Sigmoid colon (tissue), 7 donors: ENCODE measurements around the gene APOBEC3F. TPM values are rescaled to one million over a fixed set of nuclear protein-coding genes. Genes with fewer than 3 reads are reported as not detected.
A peak's percentile ranks its signal among the peaks of the same experiment; 100 is the strongest.
"Not testable (repeated sequence)": the region's sequence is repeated elsewhere in the genome, so short reads cannot be mapped to it uniquely, and the experiment has no call there.

Experiments
- DNase-seq: peaks from one replicate; pipeline ENCODE4 v3.0.0-alpha.2; 2019
- H3K27ac ChIP-seq, 4 donors: fragments of 200-600 bp; sonication (generic); one replicate each; pipeline ENCODE4 v1.5.1; 2016 to 2019; ENCODE audit warnings: mild to moderate bottlenecking in 1 of 4
- H3K27me3 ChIP-seq, 3 donors: fragments of 200-600 bp; sonication (generic); one replicate each; pipeline ENCODE4 v1.5.1; 2019; ENCODE audit warnings: mild to moderate bottlenecking in 1 of 3
- H3K36me3 ChIP-seq, 4 donors: fragments of 200-600 bp; sonication (generic); one replicate each; pipeline ENCODE4 v1.5.1; 2016 to 2019
- H3K4me1 ChIP-seq, 4 donors: fragments of 200-600 bp; sonication (generic); one replicate each; pipeline ENCODE4 v1.5.1; 2017 to 2019
- H3K4me3 ChIP-seq, 4 donors: fragments of 200-600 bp; sonication (generic); one replicate each; pipeline ENCODE4 v1.5.1; 2017 to 2019; ENCODE audit warnings: mild to moderate bottlenecking in 2 of 4, moderate library complexity in 1 of 4
- H3K9me3 ChIP-seq, 4 donors: fragments of 200-600 bp in 3 of 4; sonication (generic) in 3 of 4; one replicate each; pipeline versions ENCODE4 v1.5.1 to v1.6.1; 2013 to 2019
- CTCF ChIP-seq, 4 experiments: fragments of 450-650 bp in 3 of 4; fragments of 200-600 bp in 1 of 4; IDR thresholded peaks; one replicate each; pipeline ENCODE4 v1.5.1; 2016 to 2019; ENCODE audit warnings: antibody characterized with exemption in 4 of 4, mild to moderate bottlenecking in 3 of 4, moderate library complexity in 2 of 4
- EP300 ChIP-seq, 4 donors: sonication (generic); formaldehyde crosslinking; IDR thresholded peaks; one replicate each; pipeline ENCODE4 v1.6.1; 2017; ENCODE audit warnings: antibody characterized with exemption in 4 of 4
- POLR2A ChIP-seq, 2 donors: fragments of 450-650 bp; IDR thresholded peaks; one replicate each; pipeline ENCODE4 v1.6.1; 2016; ENCODE audit warnings: antibody characterized with exemption in 2 of 2, mild to moderate bottlenecking in 2 of 2, moderate library complexity in 2 of 2
- POLR2AphosphoS5 ChIP-seq, 4 donors: sonication (generic); formaldehyde crosslinking; IDR thresholded peaks; one replicate each; pipeline ENCODE4 v1.6.1; 2017; ENCODE audit warnings: antibody characterized with exemption in 4 of 4
- WGBS, 2 donors: extraction: QIAGEN DNeasy Blood & Tissue Kit; methylation state at CpG; one replicate each; pipeline ENCODE4 v1.1.7; 2013; 5-methylcytosine and 5-hydroxymethylcytosine counted together
- intact Hi-C: fragments of 100-400 bp; cut with DNase I; formaldehyde crosslinking; loops from one replicate; pipeline ENCODE4 v1.15.1; 2023
- polyA plus RNA-seq, 3 donors: library from polyadenylated mRNA; stranded (reverse); fragments of 200-250 nt; gene quantifications; one replicate each; pipeline ENCODE4 v1.2.3, GENCODE V29; 2013
- total RNA-seq, 4 donors: library from RNA; depleted of rRNA; stranded (reverse); fragments of >200 nt; gene quantifications; one replicate each; pipeline ENCODE4 v1.1.0, GENCODE V29; 2016
- donor health status: healthy with polysubstance abuse.
- donor health status: Bipolar disorder and iron deficiency.
- donor health status: healthy.

The APOBEC3F gene
- total and polyA plus RNA-seq, 7 donors = 1.2 to 10.2 (median 4.6) TPM

GRCh38 chr22:39070186-39070585 is 29.5 kb downstream of the APOBEC3F start:
- no peaks in the 10 kb centered on the region for H3K4me1 ChIP-seq
- H3K27ac ChIP-seq = no peak overlapping the region
- DNase-seq = no peak
- TF ChIP-seq EP300 (IDR thresholded peaks at IDR 0.05) (no peak), POLR2A (IDR thresholded peaks at IDR 0.05) (no peak), POLR2AphosphoS5 (IDR thresholded peaks at IDR 0.05) (no peak), CTCF (IDR thresholded peaks at IDR 0.05) (no peak)
- no peaks in the 10 kb centered on the region for H3K36me3 ChIP-seq
- 87 to 93% methylated on average over 7 of the region's 7 CpGs for WGBS, 2 donors
- H3K27me3 ChIP-seq = no peaks in the 10 kb centered on the region
- H3K9me3 ChIP-seq = no peaks in the 10 kb centered on the region
- H3K4me3 ChIP-seq = no peak overlapping the region
- intact Hi-C loops = no loop called here

- H3K36me3 ChIP-seq, DNase-seq, H3K9me3 ChIP-seq, H3K4me1 ChIP-seq, H3K4me3 ChIP-seq, H3K27me3 ChIP-seq, H3K27ac ChIP-seq, intact Hi-C loops: not testable (repeated sequence)
- WGBS, 2 donors = 59 to 65% methylated on average over 7 of the region's 7 CpGs
Measured at GRCh38 chr22:39072581-39072981, 31.9 kb downstream of the APOBEC3F start.

- WGBS, 2 donors = 43 to 68% methylated on average over 2 of the region's 2 CpGs
- DNase-seq = no peak
- Histone ChIP-seq H3K27me3 (no peaks in the 10 kb centered on the region), H3K36me3 (no peaks in the 10 kb centered on the region), H3K9me3 (no peaks in the 10 kb centered on the region), H3K4me1 (peaks cover 0 to 14% (median 7%) of the 10 kb centered on the region in 4 donors), H3K27ac (no peak overlapping the region), H3K4me3 (no peak overlapping the region)
- no peak for TF ChIP-seq EP300 (IDR thresholded peaks at IDR 0.05)
- TF ChIP-seq POLR2A (IDR thresholded peaks at IDR 0.05) = no peak
- TF ChIP-seq CTCF (IDR thresholded peaks at IDR 0.05) = no peak
- intact Hi-C loops = no loop called here
Measured at GRCh38 chr22:39073981-39074380, 33.3 kb downstream of the APOBEC3F start.

- H3K9me3 ChIP-seq, intact Hi-C loops, DNase-seq, H3K36me3 ChIP-seq, H3K27me3 ChIP-seq: not testable (repeated sequence)
- peak overlapping the region; percentile 51 to 73 (median 62) for H3K27ac ChIP-seq
- H3K4me1 ChIP-seq = peaks cover 0 to 14% (median 7%) of the 10 kb centered on the region in 4 donors
- WGBS, 2 donors = 34 to 35% methylated on average over 23 to 24 of the region's 24 CpGs
- peak overlapping the region in 3 of 4 donors; percentile 41 to 57 (median 52) for H3K4me3 ChIP-seq
Measured at GRCh38 chr22:39076155-39077025, 35.7 kb downstream of the APOBEC3F start.

DNA sequence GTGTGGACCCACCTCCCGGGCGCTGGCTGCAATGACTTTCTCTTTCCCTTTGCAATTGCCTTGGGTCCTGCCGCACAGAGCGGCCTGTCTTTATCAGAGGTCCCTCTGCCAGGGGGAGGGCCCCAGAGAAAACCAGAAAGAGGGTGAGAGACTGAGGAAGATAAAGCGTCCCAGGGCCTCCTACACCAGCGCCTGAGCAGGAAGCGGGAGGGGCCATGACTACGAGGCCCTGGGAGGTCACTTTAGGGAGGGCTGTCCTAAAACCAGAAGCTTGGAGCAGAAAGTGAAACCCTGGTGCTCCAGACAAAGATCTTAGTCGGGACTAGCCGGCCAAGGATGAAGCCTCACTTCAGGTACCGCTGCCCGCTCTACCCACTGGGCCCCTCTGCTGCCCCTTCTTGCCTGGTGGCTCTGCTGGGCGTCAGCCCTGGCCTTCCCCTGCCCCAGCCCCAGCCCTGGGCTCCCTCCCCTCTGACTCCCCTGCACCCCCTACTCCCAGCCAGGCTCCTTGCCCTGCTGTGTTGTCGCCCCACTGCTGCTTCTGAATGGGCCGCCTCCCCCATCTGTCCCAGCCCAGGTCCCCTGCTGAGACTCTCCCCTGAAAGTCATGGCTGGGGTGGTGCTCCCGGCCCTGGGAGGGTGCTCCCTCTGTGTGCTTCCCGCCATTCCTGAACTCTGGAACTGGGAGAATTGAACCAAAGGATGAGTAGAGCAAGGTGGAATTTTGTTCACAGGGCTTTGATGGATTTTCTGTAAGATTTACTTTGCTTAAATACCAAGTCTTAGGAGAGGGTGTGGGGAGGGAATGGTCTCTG is 36.6 kb downstream of the APOBEC3F start, which contains the start of gene APOBEC3G:
Gene APOBEC3G, plus strand, starts transcription at position 250 of the 815 bp plus-strand sequence. Its CDS starts 87 bp downstream, at position 337.
- H3K27ac ChIP-seq = peak within 1 kb of the TSS; percentile 73 to 76 (median 73)
- H3K27me3 ChIP-seq, H3K36me3 ChIP-seq, intact Hi-C loops, H3K9me3 ChIP-seq: not testable (repeated sequence)
- peak in 1 of 4 donors; percentile 17 for TF ChIP-seq POLR2AphosphoS5 (IDR thresholded peaks at IDR 0.05)
- H3K4me3 ChIP-seq = peak within 1 kb of the TSS; percentile 30 to 57 (median 46)
- peak; percentile 74 for DNase-seq
- peaks cover 0 to 14% (median 7%) of the 10 kb centered on the region in 4 donors for H3K4me1 ChIP-seq
- WGBS, 2 donors = 8 to 18% methylated on average over 15 of the region's 17 CpGs

- intact Hi-C loops, H3K36me3 ChIP-seq, H3K9me3 ChIP-seq, H3K27me3 ChIP-seq, DNase-seq: not testable (repeated sequence)
- Histone ChIP-seq H3K27ac (peak overlapping the region in 1 of 4 donors; percentile 76), H3K4me1 (peaks cover 0 to 14% (median 7%) of the 10 kb centered on the region in 4 donors), H3K4me3 (peak overlapping the region in 1 of 4 donors; percentile 57)
- 84 to 85% methylated on average over 12 of the region's 12 CpGs for WGBS, 2 donors
Measured at GRCh38 chr22:39077912-39078311, 37.2 kb downstream of the APOBEC3F start.
